ENCODE data around the gene IL1RAP. TPM values are rescaled to one million over a fixed set of nuclear protein-coding genes. Genes with fewer than 3 reads are reported as not detected.

The IL1RAP gene
- total and polyA plus RNA-seq, 7 donors, result 1.2 to 13.0 (median 2.9) TPM

GRCh38 chr3:190594171-190594570, 80.3 kb downstream of the IL1RAP start:
- no peak overlapping the region for H3K4me3 ChIP-seq
- intact Hi-C loops (cut with DNase I), result no loop called here
- no peaks in the 10 kb centered on the region for H3K4me1 ChIP-seq
- no peaks in the 10 kb centered on the region for H3K36me3 ChIP-seq
- H3K9me3 ChIP-seq, result peaks cover 0 to 2% (median 0%) of the 10 kb centered on the region in 4 donors
- no peaks in the 10 kb centered on the region for H3K27me3 ChIP-seq
- TF ChIP-seq POLR2AphosphoS5 (IDR thresholded peaks at IDR 0.05) (no peak), POLR2A (IDR thresholded peaks at IDR 0.05) (no peak), EP300 (IDR thresholded peaks at IDR 0.05) (no peak)
- TF ChIP-seq, protein P1, sequence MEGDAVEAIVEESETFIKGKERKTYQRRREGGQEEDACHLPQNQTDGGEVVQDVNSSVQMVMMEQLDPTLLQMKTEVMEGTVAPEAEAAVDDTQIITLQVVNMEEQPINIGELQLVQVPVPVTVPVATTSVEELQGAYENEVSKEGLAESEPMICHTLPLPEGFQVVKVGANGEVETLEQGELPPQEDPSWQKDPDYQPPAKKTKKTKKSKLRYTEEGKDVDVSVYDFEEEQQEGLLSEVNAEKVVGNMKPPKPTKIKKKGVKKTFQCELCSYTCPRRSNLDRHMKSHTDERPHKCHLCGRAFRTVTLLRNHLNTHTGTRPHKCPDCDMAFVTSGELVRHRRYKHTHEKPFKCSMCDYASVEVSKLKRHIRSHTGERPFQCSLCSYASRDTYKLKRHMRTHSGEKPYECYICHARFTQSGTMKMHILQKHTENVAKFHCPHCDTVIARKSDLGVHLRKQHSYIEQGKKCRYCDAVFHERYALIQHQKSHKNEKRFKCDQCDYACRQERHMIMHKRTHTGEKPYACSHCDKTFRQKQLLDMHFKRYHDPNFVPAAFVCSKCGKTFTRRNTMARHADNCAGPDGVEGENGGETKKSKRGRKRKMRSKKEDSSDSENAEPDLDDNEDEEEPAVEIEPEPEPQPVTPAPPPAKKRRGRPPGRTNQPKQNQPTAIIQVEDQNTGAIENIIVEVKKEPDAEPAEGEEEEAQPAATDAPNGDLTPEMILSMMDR (IDR thresholded peaks at IDR 0.05), result no peak
- 51 to 82% methylated on average over 4 of the region's 4 CpGs for WGBS, 2 donors
- H3K27ac ChIP-seq, result no peak overlapping the region
- DNase-seq, result no peak

GRCh38 chr3:190595179-190595795, 81.4 kb downstream of the IL1RAP start:
- TF ChIP-seq POLR2AphosphoS5 (IDR thresholded peaks at IDR 0.05) (no peak), POLR2A (IDR thresholded peaks at IDR 0.05) (no peak), EP300 (IDR thresholded peaks at IDR 0.05) (no peak)
- 84 to 92% methylated on average over 9 of the region's 9 CpGs for WGBS, 2 donors
- intact Hi-C loops (cut with DNase I), result no loop called here

DNA sequence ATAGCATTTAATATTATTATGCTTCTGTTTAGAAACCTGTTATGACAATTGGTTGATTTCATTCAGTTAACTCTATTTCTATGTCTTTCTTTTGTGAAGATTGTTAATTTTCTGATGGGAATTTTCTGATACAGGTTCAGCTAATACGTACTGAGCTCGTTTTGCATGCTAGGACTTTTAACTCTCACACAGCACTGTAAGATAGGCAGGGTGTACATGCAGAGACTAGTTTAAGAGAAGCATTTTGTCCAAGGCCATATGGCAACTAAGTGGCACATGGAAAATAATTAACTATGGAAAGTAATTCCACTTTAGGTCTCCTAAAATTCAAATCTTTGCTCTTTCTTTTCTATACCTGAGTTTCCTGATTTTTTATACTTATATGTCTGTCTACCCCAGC, 81.9 kb downstream of the IL1RAP start:
- Histone ChIP-seq H3K9me3 (peaks cover 0 to 2% (median 0%) of the 10 kb centered on the region in 4 donors), H3K4me3 (no peak overlapping the region), H3K4me1 (no peaks in the 10 kb centered on the region), H3K27ac (no peak overlapping the region), H3K27me3 (no peaks in the 10 kb centered on the region), H3K36me3 (no peaks in the 10 kb centered on the region)
- DNase-seq, result no peak
- intact Hi-C loops (cut with DNase I), result no loop called here
- TF ChIP-seq POLR2AphosphoS5 (IDR thresholded peaks at IDR 0.05) (no peak), EP300 (IDR thresholded peaks at IDR 0.05) (no peak), POLR2A (IDR thresholded peaks at IDR 0.05) (no peak)
- TF ChIP-seq, protein P1 (IDR thresholded peaks at IDR 0.05), result no peak
- 83 to 91% methylated on average over 2 of the region's 2 CpGs for WGBS, 2 donors

More at GRCh38 chr3:190595179-190595795, 81.4 kb downstream of the IL1RAP start:
- Histone ChIP-seq H3K9me3 (peaks cover 0 to 2% (median 0%) of the 10 kb centered on the region in 4 donors), H3K4me3 (no peak overlapping the region), H3K27ac (no peak overlapping the region), H3K36me3 (no peaks in the 10 kb centered on the region), H3K4me1 (no peaks in the 10 kb centered on the region), H3K27me3 (no peaks in the 10 kb centered on the region)
- DNase-seq, result no peak

DNA sequence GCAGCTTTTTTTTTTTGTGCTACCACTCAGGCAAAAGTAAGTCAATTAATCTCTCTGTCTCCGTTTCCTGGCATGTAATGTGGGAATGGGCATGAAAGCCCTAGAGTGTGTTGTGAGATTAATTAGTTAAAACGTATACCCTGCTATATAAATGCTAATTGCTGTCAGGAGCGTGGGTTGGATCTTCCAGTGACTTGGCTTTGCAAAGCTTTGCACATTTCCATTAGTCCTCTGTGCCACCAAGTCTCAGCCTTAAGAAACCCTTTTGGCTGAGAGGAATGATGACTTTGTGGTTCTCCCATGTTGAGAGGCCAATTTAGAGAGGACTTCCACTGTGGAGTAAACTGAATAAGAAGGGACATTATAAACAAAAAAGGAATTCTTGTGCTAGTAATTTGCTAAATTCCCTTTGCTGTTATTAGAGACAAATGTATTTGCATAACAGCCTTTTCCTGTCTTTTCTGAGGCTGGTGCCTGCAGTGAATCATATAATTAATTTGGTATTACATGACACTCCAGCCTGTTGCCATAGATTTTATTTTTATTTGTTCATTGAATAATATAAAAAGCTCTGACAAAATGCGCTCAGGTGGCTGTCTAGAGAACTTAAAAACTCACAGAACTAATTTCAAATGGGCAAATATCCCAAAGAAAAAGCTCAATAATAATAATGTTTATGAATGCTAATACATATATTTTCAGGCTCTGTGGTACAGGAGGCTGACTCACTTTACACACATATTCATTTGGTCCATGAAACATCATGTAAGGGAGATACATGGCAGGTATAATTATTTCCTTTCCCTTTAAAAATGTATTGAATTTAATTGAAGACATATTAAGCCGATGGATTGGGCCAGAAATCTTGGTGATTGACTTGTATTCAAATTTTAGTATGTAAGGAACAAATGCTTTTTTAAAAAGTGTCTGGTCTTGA, 82.7 kb downstream of the IL1RAP start:
- H3K4me3 ChIP-seq, result no peak overlapping the region
- no peak for DNase-seq
- H3K4me1 ChIP-seq, result no peaks in the 10 kb centered on the region
- 70 to 71% methylated on average over 5 of the region's 5 CpGs for WGBS, 2 donors
- peaks cover 0 to 2% (median 0%) of the 10 kb centered on the region in 4 donors for H3K9me3 ChIP-seq
- no peak overlapping the region for H3K27ac ChIP-seq
- intact Hi-C loops (cut with DNase I), result no loop called here
- H3K27me3 ChIP-seq, result no peaks in the 10 kb centered on the region
- TF ChIP-seq POLR2AphosphoS5 (IDR thresholded peaks at IDR 0.05) (no peak), POLR2A (IDR thresholded peaks at IDR 0.05) (no peak), EP300 (IDR thresholded peaks at IDR 0.05) (no peak)
- TF ChIP-seq, protein P1 (IDR thresholded peaks at IDR 0.05), result no peak
- no peaks in the 10 kb centered on the region for H3K36me3 ChIP-seq

DNA sequence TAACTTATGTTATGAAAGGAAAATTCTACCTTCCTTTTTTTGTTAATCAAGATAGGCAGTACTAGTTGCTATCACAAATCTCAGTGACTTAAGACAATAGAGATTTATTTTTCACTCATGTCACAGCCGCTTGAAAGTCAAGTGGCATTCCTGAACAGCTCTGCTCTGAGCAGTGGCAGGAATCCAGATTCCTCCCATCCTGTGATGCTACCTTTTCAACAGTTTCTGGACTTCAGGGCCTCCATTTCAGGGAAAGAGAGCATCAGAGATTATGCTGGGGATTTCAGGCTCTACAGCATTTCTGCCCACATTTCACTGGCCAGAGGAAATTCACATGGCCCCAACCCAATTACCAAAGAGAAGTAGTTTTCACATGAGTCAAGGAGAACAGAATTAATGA, 83.4 kb downstream of the IL1RAP start:
- no peak for TF ChIP-seq EP300 (IDR thresholded peaks at IDR 0.05)
- no peak for TF ChIP-seq POLR2A (IDR thresholded peaks at IDR 0.05)
- TF ChIP-seq, protein P1 (IDR thresholded peaks at IDR 0.05), result no peak
- TF ChIP-seq POLR2AphosphoS5 (IDR thresholded peaks at IDR 0.05), result no peak

More for the DNA sequence above, 83.4 kb downstream of the IL1RAP start:
- H3K27me3 ChIP-seq, result no peaks in the 10 kb centered on the region
- no peaks in the 10 kb centered on the region for H3K36me3 ChIP-seq
- H3K4me3 ChIP-seq, result no peak overlapping the region
- WGBS, 2 donors, result 83 to 84% methylated on average over 1 of the region's 1 CpG
- peaks cover 0 to 2% (median 0%) of the 10 kb centered on the region in 4 donors for H3K9me3 ChIP-seq
- no peak for DNase-seq
- intact Hi-C loops (cut with DNase I), result no loop called here
- no peaks in the 10 kb centered on the region for H3K4me1 ChIP-seq
- no peak overlapping the region for H3K27ac ChIP-seq

Measured in sigmoid colon (tissue), 7 donors.